GM21390 (cell line): ENCODE data around the gene ADAMTS14.
"Not testable (repeated sequence)": the region's sequence is repeated elsewhere in the genome, so short reads cannot be mapped to it uniquely, and the experiment has no call there.

Experiments
- ATAC-seq: cut with Tn5 transposase; IDR thresholded peaks from one replicate; pipeline ENCODE4 v1.9.1; 2021; ENCODE audit not compliant: unreplicated experiment

The ADAMTS14 gene, protein sequence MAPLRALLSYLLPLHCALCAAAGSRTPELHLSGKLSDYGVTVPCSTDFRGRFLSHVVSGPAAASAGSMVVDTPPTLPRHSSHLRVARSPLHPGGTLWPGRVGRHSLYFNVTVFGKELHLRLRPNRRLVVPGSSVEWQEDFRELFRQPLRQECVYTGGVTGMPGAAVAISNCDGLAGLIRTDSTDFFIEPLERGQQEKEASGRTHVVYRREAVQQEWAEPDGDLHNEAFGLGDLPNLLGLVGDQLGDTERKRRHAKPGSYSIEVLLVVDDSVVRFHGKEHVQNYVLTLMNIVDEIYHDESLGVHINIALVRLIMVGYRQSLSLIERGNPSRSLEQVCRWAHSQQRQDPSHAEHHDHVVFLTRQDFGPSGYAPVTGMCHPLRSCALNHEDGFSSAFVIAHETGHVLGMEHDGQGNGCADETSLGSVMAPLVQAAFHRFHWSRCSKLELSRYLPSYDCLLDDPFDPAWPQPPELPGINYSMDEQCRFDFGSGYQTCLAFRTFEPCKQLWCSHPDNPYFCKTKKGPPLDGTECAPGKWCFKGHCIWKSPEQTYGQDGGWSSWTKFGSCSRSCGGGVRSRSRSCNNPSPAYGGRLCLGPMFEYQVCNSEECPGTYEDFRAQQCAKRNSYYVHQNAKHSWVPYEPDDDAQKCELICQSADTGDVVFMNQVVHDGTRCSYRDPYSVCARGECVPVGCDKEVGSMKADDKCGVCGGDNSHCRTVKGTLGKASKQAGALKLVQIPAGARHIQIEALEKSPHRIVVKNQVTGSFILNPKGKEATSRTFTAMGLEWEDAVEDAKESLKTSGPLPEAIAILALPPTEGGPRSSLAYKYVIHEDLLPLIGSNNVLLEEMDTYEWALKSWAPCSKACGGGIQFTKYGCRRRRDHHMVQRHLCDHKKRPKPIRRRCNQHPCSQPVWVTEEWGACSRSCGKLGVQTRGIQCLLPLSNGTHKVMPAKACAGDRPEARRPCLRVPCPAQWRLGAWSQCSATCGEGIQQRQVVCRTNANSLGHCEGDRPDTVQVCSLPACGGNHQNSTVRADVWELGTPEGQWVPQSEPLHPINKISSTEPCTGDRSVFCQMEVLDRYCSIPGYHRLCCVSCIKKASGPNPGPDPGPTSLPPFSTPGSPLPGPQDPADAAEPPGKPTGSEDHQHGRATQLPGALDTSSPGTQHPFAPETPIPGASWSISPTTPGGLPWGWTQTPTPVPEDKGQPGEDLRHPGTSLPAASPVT

GRCh38 chr10:70672165-70673042 lies at the start of gene ADAMTS14:
TSS of gene ADAMTS14 (plus strand) at chr10:70672506. CDS start at chr10:70672803, 297 bp downstream.
- no peak for ATAC-seq

GRCh38 chr10:70622541-70622940 lies 49.8 kb upstream of the ADAMTS14 start:
- ATAC-seq, result no peak

- ATAC-seq, result no peak
Observed at GRCh38 chr10:70622981-70623844, 49.1 kb upstream of the ADAMTS14 start.

GRCh38 chr10:70626056-70626455 lies 46.2 kb upstream of the ADAMTS14 start:
- no peak for ATAC-seq

DNA sequence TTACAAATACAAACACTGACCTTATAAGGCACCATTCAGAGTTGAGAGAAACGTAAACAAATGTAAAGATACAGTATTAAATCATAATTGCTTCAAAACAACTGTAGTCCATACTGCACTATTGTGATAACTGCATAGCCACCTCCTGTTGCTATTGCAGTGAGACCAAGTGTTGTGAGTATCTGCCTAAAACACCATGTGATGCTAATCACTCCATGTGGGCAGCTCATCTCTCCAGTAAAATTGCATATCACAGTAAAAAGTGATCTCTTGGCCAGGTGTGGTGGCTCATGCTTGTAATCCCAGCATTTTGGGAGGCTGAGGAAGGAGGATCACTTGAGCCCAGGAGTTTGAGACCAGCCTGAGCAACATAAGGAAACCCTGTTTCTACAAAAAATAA lies 43.0 kb upstream of the ADAMTS14 start:
- ATAC-seq, result no peak

DNA sequence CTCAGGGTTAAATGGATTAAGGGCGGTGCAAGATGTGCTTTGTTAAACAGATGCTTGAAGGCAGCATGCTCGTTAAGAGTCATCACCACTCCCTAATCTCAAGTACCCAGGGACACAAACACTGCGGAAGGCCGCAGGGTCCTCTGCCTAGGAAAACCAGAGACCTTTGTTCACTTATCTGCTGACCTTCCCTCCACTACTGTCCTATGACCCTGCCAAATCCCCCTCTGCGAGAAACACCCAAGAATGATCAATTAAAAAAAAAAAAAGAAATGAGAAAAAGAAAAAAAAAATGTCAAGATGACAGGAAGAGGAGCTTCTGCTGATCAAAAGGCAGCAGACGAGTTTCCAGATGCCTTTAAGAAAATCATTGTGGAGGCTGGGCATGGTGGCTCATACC lies 40.6 kb upstream of the ADAMTS14 start:
- not testable (repeated sequence) for ATAC-seq

DNA sequence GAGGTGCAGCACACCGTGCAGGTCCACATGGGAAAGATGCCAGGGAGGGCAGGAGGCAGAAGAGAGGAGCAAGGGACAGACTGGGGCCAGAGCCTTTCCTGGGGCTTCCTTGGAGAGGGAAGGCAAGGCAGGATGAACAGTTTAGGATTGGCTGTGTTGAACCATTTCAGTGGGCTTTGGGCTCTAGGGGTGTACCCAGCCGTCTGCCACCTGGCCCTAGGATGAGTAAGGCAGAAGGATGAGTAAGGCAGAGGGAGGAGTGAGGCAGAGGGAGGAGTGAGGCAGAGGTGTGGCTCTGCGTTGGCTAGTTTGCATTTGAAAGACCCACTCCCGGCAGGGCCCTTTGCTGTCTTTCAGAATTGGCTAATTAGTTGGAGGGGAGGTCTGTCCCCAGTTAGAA lies 38.3 kb upstream of the ADAMTS14 start:
- ATAC-seq, result no peak

DNA sequence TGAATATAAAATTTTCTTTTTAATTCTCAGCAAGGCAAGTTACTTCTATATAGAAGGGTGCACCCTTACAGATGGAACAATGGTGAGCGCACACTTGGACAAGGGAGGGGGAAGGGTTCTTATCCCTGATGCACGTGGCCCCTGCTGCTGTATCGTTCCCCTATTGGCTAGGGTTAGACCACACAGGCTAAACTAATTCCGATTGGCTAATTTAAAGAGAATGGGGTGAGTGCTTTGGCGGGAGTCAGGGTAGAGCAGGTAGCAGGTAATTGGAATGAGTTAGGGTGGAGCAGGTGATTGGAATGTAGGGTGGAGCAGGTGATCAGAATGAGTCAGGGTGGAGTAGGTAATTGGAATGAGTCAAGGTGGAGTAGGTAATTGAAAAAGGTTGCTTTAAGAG lies 37.8 kb upstream of the ADAMTS14 start:
- ATAC-seq, result not testable (repeated sequence)

GRCh38 chr10:70639640-70640383 lies 32.5 kb upstream of the ADAMTS14 start:
- not testable (repeated sequence) for ATAC-seq

DNA sequence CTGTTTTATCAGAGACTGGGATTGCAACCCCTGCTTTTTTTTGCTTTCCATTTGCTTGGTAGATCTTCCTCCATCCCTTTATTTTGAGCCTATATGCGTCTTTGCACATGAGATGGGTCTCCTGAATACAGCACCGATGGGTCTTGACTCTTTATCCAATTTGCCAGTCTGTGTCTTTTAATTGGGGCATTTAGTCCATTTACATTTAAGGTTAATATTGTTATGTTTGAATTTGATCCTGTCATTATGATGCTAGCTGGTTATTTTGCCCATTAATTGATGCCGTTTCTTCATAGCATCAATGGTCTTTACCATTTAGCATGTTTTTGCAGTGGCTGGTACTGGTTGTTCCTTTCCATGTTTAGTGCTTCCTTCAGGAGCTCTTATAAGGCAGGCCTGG lies 29.0 kb upstream of the ADAMTS14 start:
- not testable (repeated sequence) for ATAC-seq

DNA sequence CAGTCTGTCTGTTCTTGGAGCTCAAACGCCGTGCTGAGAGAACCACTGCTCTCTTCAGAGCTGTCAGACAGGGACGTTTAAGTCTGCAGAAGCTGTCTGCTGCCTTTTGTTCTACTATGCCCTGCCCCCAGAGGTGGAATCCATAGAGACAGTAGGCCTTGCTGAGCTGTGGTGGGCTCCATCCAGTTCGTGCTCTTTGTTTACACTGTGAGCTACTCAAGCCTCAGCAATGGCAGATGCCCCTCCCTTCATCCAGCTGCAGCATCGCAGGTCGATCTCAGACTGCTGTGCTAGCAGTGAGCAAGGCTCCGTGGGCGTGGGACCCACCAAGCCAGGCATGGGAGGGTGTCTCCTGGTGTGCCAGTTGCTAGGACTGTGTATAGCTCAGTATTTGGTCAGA lies 27.3 kb upstream of the ADAMTS14 start:
- not testable (repeated sequence) for ATAC-seq

DNA sequence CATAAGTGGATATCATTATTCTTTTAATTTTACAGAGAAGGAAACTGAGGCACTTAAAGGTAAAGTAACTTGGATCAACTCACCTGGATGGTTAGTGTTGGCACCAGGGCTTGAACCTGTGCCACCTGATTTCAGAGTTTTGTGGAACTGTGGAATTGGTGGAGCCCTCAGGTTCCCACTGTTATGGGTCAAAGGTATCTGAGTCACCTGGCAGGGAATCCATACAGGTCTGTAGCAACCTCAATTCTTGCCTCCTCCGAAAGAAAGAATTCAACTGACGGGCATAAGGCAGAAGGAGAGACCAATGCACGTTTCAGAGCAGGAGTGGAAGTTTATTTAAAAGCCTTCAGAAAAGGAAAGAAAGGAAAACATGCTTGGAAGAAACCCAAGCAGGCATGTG lies 25.2 kb upstream of the ADAMTS14 start:
- no peak for ATAC-seq

DNA sequence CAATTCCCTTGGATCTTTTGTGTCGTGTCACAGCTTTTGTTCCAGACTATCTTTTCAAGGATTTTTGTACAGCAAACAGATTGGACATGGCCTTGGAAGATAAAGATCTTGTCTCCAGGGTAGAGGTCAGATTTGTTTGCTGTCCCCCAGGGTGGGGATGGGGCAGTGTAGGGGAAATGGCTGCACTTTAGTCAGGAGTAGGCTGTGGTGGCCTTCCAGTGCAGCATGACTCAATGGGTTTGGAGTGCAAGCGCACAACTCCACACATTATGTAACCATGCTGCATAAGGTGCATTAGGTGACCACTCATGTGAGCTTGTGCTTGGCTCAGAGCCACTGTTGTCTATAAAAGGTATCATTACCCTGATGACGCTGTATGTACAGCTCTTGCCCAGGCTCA lies 23.9 kb upstream of the ADAMTS14 start:
- ATAC-seq, result no peak

- no peak for ATAC-seq
Observed at GRCh38 chr10:70649526-70649925, 22.8 kb upstream of the ADAMTS14 start.

GRCh38 chr10:70650104-70650503 lies 22.2 kb upstream of the ADAMTS14 start:
- ATAC-seq, result no peak

DNA sequence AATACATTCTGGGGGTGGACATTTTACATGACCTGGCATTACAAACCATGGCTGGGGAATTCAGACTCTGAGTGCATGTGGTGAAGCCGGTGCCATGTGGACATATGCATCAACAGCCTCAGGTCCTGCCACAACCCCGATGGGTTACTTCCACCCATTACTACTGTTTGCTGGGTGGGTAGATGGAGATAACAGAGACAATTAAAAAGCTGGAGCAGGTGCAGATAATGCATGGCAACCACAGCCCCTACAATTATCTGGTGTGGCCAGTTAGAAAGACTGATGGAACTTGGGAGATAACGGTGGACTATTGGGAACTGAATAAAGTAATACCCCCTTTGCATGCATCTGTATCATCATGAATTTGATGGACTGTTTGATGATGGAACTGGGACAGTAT lies 21.6 kb upstream of the ADAMTS14 start:
- ATAC-seq, result no peak

GRCh38 chr10:70651661-70652060 lies 20.6 kb upstream of the ADAMTS14 start:
- ATAC-seq, result no peak

- ATAC-seq, result no peak
Observed at GRCh38 chr10:70652761-70653657, 19.3 kb upstream of the ADAMTS14 start.
